ENCODE results near the gene PROSER2. TPM values are rescaled to one million over a fixed set of nuclear protein-coding genes. Genes with fewer than 3 reads are reported as not detected.

Gene PROSER2
- total and polyA plus RNA-seq, 2 donors (not counting 3 experiments of a cell fraction or from before 2014, with no cell fraction given) = 5.9 to 22.6 TPM

DNA sequence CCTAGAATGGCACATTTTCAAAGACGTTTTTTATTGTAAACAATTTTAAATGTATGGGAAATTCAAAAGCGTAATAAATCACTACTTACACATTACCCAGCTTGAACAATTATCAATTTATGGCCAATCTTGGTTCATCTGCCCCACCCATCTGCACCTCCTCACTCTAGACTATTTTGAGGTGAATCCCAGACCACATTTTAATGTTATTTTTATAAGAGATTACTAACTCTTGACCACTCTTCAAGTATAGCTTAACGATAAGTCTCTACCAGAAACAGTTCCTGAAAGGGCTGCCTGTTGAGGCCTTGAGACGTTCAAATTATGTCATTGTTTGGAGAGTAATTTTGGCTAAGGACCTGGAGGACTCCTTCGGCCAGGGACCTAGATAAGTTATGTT is 47.7 kb upstream of the PROSER2 start:
- Histone ChIP-seq H3K9me1 (replicated peaks; ENCODE audit: control insufficient read depth, extremely low read depth, insufficient read depth, low read length) (no peaks in the 10 kb centered on the region), H3K4me1 (ENCODE audit: control insufficient read depth, extremely low read depth, insufficient read depth, low read length) (no peaks in the 10 kb centered on the region), H3K9ac (replicated peaks; ENCODE audit: extremely low read depth, insufficient read depth, low read length) (no peak overlapping the region), H3K9me3 (replicated peaks; ENCODE audit: control insufficient read depth, insufficient read depth, low read length) (no peaks in the 10 kb centered on the region), H2AFZ (ENCODE audit: low read depth, low read length) (no peak overlapping the region), H3K27me3 (ENCODE audit: control insufficient read depth in 2 of 2, insufficient read depth in 2 of 2, low read length in 2 of 2) (peaks cover 2% of the 10 kb centered on the region in 2 experiments), H3K27ac (ENCODE audit: insufficient read depth, low read depth, low read length) (no peak overlapping the region), H3K4me2 (ENCODE audit: insufficient read depth, low read length) (no peak overlapping the region), H3K79me2 (ENCODE audit: control insufficient read depth, insufficient read depth, low read length) (no peaks in the 10 kb centered on the region), H3K4me3 (replicated peaks in 1 of 3; ENCODE audit: insufficient read depth in 1 of 3, low read depth in 1 of 3, low read length in 3 of 3) (no peak overlapping the region), H3K36me3 (ENCODE audit: control insufficient read depth in 2 of 2, extremely low read depth in 1 of 2, insufficient read depth in 2 of 2, low read length in 2 of 2) (no peaks in the 10 kb centered on the region), H4K20me1 (replicated peaks; ENCODE audit: control insufficient read depth, extremely low read depth, insufficient read depth, low read length) (no peaks in the 10 kb centered on the region)
- intact Hi-C loops (cut with micrococcal nuclease) (no loop called here), dilution Hi-C loops (cut with MboI; ENCODE audit: extremely low pct_ligation_motif_present, low sequenced_read_pairs) (no loop called here)
- BruUV-seq (replicated peaks) = no TSS peak
- no peak for FAIRE-seq
- POLR2A ChIA-PET = no interaction called here
- TF ChIP-seq, protein P1, sequence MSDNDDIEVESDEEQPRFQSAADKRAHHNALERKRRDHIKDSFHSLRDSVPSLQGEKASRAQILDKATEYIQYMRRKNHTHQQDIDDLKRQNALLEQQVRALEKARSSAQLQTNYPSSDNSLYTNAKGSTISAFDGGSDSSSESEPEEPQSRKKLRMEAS (IDR thresholded peaks at IDR 0.05; ENCODE audit: insufficient read depth, insufficient read length) = no peak
- TF ChIP-seq MYC (IDR thresholded peaks at IDR 0.05; ENCODE audit: low read depth, low read length) = no peak
- TF ChIP-seq FOS (IDR thresholded peaks at IDR 0.05; ENCODE audit: borderline replicate concordance, insufficient read depth, low read length) = no peak
- no peak for TF ChIP-seq EZH2 (IDR thresholded peaks at IDR 0.05; ENCODE audit: borderline replicate concordance, low read depth, low read length, severe bottlenecking)
- TF ChIP-seq POLR2AphosphoS5 (IDR thresholded peaks at IDR 0.05; ENCODE audit: insufficient read depth, low read depth, low read length) = no peak
- no peak for TF ChIP-seq JUN (IDR thresholded peaks at IDR 0.05; ENCODE audit: borderline replicate concordance, insufficient read depth, insufficient read length, low read depth)
- TF ChIP-seq GATA2 (IDR thresholded peaks at IDR 0.05; ENCODE audit: insufficient read depth, insufficient read length, low read depth, low read length) = no peak
- TF ChIP-seq POLR2A (IDR thresholded peaks at IDR 0.05; ENCODE audit: low read depth, low read length) = no peak
- TF ChIP-seq, protein P2, sequence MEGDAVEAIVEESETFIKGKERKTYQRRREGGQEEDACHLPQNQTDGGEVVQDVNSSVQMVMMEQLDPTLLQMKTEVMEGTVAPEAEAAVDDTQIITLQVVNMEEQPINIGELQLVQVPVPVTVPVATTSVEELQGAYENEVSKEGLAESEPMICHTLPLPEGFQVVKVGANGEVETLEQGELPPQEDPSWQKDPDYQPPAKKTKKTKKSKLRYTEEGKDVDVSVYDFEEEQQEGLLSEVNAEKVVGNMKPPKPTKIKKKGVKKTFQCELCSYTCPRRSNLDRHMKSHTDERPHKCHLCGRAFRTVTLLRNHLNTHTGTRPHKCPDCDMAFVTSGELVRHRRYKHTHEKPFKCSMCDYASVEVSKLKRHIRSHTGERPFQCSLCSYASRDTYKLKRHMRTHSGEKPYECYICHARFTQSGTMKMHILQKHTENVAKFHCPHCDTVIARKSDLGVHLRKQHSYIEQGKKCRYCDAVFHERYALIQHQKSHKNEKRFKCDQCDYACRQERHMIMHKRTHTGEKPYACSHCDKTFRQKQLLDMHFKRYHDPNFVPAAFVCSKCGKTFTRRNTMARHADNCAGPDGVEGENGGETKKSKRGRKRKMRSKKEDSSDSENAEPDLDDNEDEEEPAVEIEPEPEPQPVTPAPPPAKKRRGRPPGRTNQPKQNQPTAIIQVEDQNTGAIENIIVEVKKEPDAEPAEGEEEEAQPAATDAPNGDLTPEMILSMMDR (IDR thresholded peaks at IDR 0.05; ENCODE audit: extremely low read depth in 1 of 2, insufficient read depth in 1 of 2, low read depth in 1 of 2, low read length in 2 of 2) = no peak
- DNase-seq (ENCODE audit: low read depth, low spot score) = no peak
- CTCF ChIA-PET = no interaction called here
